A172 (cell line): ENCODE data around the gene MMP25. TPM values are rescaled to one million over a fixed set of nuclear protein-coding genes. Genes with fewer than 3 reads are reported as not detected.
"Not testable (repeated sequence)": the region's sequence is repeated elsewhere in the genome, so short reads cannot be mapped to it uniquely, and the experiment has no call there.

Experiments used
- DNase-seq: peaks from one replicate; pipeline ENCODE4 v3.0.0-alpha.2; 2015; ENCODE audit warnings: low spot score
- total RNA-seq: library from RNA; depleted of rRNA; stranded (reverse); fragments of >200 nt; shearing (Covaris generic); gene quantifications from 2 replicates; pipeline ENCODE4 v1.2.3, GENCODE V29; 2014

The MMP25 gene
- total RNA-seq, 1 experiment from 2014 or later: 1.6 TPM

- DNase-seq: no peak
Observed at GRCh38 chr16:3028716-3029319, 17.5 kb upstream of the MMP25 start.

- no peak for DNase-seq
Observed at GRCh38 chr16:3029491-3030221, 16.7 kb upstream of the MMP25 start.

GRCh38 chr16:3030222-3031212 lies 15.8 kb upstream of the MMP25 start:
- no peak for DNase-seq

GRCh38 chr16:3032624-3033023 lies 13.7 kb upstream of the MMP25 start:
- DNase-seq: no peak

GRCh38 chr16:3035289-3035971 lies 10.9 kb upstream of the MMP25 start:
- DNase-seq: no peak

- DNase-seq: no peak
Observed at GRCh38 chr16:3035972-3036725, 10.2 kb upstream of the MMP25 start.

- no peak for DNase-seq
Observed at GRCh38 chr16:3036726-3037315, 9.5 kb upstream of the MMP25 start, which contains the start of gene BICDL2. TSS of gene BICDL2 (minus strand) at chr16:3036944. CDS start at chr16:3035496, 1,448 bp downstream.

- no peak for DNase-seq
Observed at GRCh38 chr16:3038256-3038655, 8.1 kb upstream of the MMP25 start.

GRCh38 chr16:3038896-3039295 lies 7.5 kb upstream of the MMP25 start:
- DNase-seq: no peak

GRCh38 chr16:3042376-3042775 lies 4.0 kb upstream of the MMP25 start:
- no peak for DNase-seq

- DNase-seq: no peak
Observed at GRCh38 chr16:3044708-3045107, 1.7 kb upstream of the MMP25 start.

- DNase-seq: no peak
Observed at GRCh38 chr16:3046641-3047386, 453 bp downstream of the MMP25 start.

GRCh38 chr16:3047387-3047720 lies 993 bp downstream of the MMP25 start:
- no peak for DNase-seq

- no peak for DNase-seq
Observed at GRCh38 chr16:3049921-3050481, 3.6 kb downstream of the MMP25 start.

- no peak for DNase-seq
Observed at GRCh38 chr16:3050487-3050886, 4.1 kb downstream of the MMP25 start.

GRCh38 chr16:3051009-3051408 lies 4.6 kb downstream of the MMP25 start:
- DNase-seq: no peak

- no peak for DNase-seq
Observed at GRCh38 chr16:3051494-3051893, 5.1 kb downstream of the MMP25 start.

GRCh38 chr16:3052571-3053329 lies 6.4 kb downstream of the MMP25 start:
- not testable (repeated sequence) for DNase-seq

GRCh38 chr16:3053330-3053710 lies 7.0 kb downstream of the MMP25 start:
- DNase-seq: not testable (repeated sequence)
